H1 (cell line): ENCODE data around the gene ZNF148. TPM values are rescaled to one million over a fixed set of nuclear protein-coding genes. Genes with fewer than 3 reads are reported as not detected.

Source experiments
- CTCF ChIA-PET: fragments of 300-600 bp; sonication (Branson Sonifier 250); formaldehyde crosslinking; loops from one replicate; lab custom pipeline; 2021; ENCODE audit not compliant: partially characterized antibody; lab: Charles Lee
- POLR2A ChIA-PET: fragments of 300-600 bp; sonication (Branson Sonifier 250); formaldehyde crosslinking; loops from one replicate; lab custom pipeline; 2021; ENCODE audit warnings: inconsistent platforms; ENCODE audit not compliant: partially characterized antibody; lab: Charles Lee
- DNase-seq, 2 experiments: peaks; one replicate each; pipeline versions ENCODE4 v3.0.0 to v3.0.0-alpha.2; 2010 to 2022; ENCODE audit warnings: low spot score in 2 of 2, low read depth in 1 of 2, mixed read lengths in 1 of 2
- FAIRE-seq: peaks from 2 replicates; lab custom pipeline; 2011; peaks lifted over from hg19 to GRCh38; lab: Jason Lieb, UNC
- H2AFZ ChIP-seq: 2 replicates; pipeline ENCODE4 v1.8.1; 2012; ENCODE audit warnings: low read length, inconsistent platforms
- H2AK5ac ChIP-seq: 2 replicates; pipeline ENCODE4 v1.6.1; 2013; ENCODE audit warnings: low read depth, low read length
- H2BK120ac ChIP-seq: replicated peaks from 2 replicates; pipeline ENCODE3; 2013; ENCODE audit warnings: low read depth, low read length, inconsistent platforms
- H2BK12ac ChIP-seq: 2 replicates; pipeline ENCODE4 v1.6.1; 2013; ENCODE audit warnings: low read depth, low read length
- H2BK15ac ChIP-seq: 2 replicates; pipeline ENCODE4 v1.6.1; 2013; ENCODE audit warnings: low read length
- H2BK20ac ChIP-seq: 2 replicates; pipeline ENCODE4 v1.6.1; 2013; ENCODE audit warnings: low read length
- H2BK5ac ChIP-seq: 2 replicates; pipeline ENCODE4 v1.6.1; 2013; ENCODE audit warnings: low read depth, low read length
- H3K14ac ChIP-seq: 2 replicates; pipeline ENCODE4 v1.6.1; 2013; ENCODE audit warnings: inconsistent platforms; ENCODE audit not compliant: insufficient read length
- H3K18ac ChIP-seq: 2 replicates; pipeline ENCODE4 v1.6.1; 2013; ENCODE audit warnings: low read length; ENCODE audit errors: extremely low read depth
- H3K23ac ChIP-seq: 2 replicates; pipeline ENCODE4 v1.6.1; 2013; ENCODE audit warnings: inconsistent platforms; ENCODE audit not compliant: insufficient read length
- H3K23me2 ChIP-seq: 2 replicates; pipeline ENCODE4 v1.6.1; 2013; ENCODE audit warnings: low read depth, low read length
- H3K27ac ChIP-seq: 2 replicates; pipeline ENCODE4 v1.6.1; 2011; ENCODE audit warnings: low read depth, low read length, inconsistent platforms
- H3K27me3 ChIP-seq, 4 experiments: replicated peaks in 1 of 4; 1 replicate in 1 of 4; 2 replicates in 3 of 4; pipeline versions ENCODE4 v1.6.1 to v1.8.1; 2011 to 2013; ENCODE audit warnings: low read length in 3 of 4, mild to moderate bottlenecking in 3 of 4, inconsistent platforms in 2 of 4, mixed read lengths in 2 of 4, moderate library complexity in 1 of 4; ENCODE audit not compliant: control insufficient read depth in 3 of 4, insufficient read depth in 3 of 4; ENCODE audit errors: extremely low read depth in 1 of 4
- H3K36me3 ChIP-seq, 4 experiments: 2 replicates each; pipeline versions ENCODE4 v1.6.1 to v1.8.1; 2011 to 2013; ENCODE audit warnings: mild to moderate bottlenecking in 4 of 4, low read length in 3 of 4, moderate library complexity in 2 of 4, control low read depth in 1 of 4, inconsistent platforms in 1 of 4; ENCODE audit not compliant: insufficient read depth in 4 of 4, control insufficient read depth in 2 of 4
- H3K4ac ChIP-seq: replicated peaks from 2 replicates; pipeline ENCODE3; 2013; ENCODE audit warnings: low read length, low read depth, mixed read lengths, inconsistent platforms; ENCODE audit not compliant: insufficient read length
- H3K4me1 ChIP-seq, 4 experiments: replicated peaks in 1 of 4; 1 replicate in 1 of 4; 2 replicates in 3 of 4; pipeline versions ENCODE4 v1.6.1 to v1.8.1; 2011 to 2013; ENCODE audit warnings: low read length in 3 of 4, inconsistent platforms in 2 of 4, mixed read lengths in 1 of 4; ENCODE audit not compliant: insufficient read depth in 4 of 4, control insufficient read depth in 3 of 4
- H3K4me2 ChIP-seq, 2 experiments: 2 replicates each; pipeline versions ENCODE4 v1.6.1 to v1.8.1; 2011 to 2013; ENCODE audit warnings: low read depth in 2 of 2, low read length in 2 of 2, control low read depth in 1 of 2, inconsistent platforms in 1 of 2, mild to moderate bottlenecking in 1 of 2; ENCODE audit not compliant: insufficient read depth in 1 of 2
- H3K4me3 ChIP-seq, 4 experiments: fragments of 200-600, 300-600 bp in 1 of 4; sonication (generic), shearing (Covaris generic), sonication (Bioruptor Twin) in 1 of 4; 2 replicates each; pipeline versions ENCODE4 v1.5.1 to v1.8.1; 2011 to 2016; ENCODE audit warnings: low read length in 4 of 4, low read depth in 3 of 4, control low read depth in 2 of 4, inconsistent platforms in 2 of 4, mild to moderate bottlenecking in 2 of 4, mixed read lengths in 1 of 4, moderate library complexity in 1 of 4; ENCODE audit not compliant: insufficient read depth in 2 of 4; ENCODE audit errors: extremely low read depth in 1 of 4
- H3K56ac ChIP-seq: replicated peaks from 2 replicates; pipeline ENCODE3; 2013; ENCODE audit warnings: low read depth, mild to moderate bottlenecking, mixed read lengths, low read length, inconsistent platforms; ENCODE audit not compliant: insufficient read length
- H3K79me1 ChIP-seq: 2 replicates; pipeline ENCODE4 v1.6.1; 2013; ENCODE audit warnings: low read depth, low read length, control low read depth
- H3K79me2 ChIP-seq, 2 experiments: 2 replicates each; pipeline versions ENCODE4 v1.6.1 to v1.8.1; 2012 to 2013; ENCODE audit warnings: low read length in 2 of 2, mild to moderate bottlenecking in 2 of 2, inconsistent platforms in 1 of 2; ENCODE audit not compliant: insufficient read depth in 2 of 2, control insufficient read depth in 1 of 2
- H3K9ac ChIP-seq, 4 experiments: replicated peaks in 1 of 4; 1 replicate in 1 of 4; 2 replicates in 3 of 4; pipeline versions ENCODE4 v1.6.1 to v1.8.1; 2011 to 2013; ENCODE audit warnings: low read depth in 3 of 4, low read length in 3 of 4, control low read depth in 2 of 4, mild to moderate bottlenecking in 2 of 4, moderate library complexity in 2 of 4, inconsistent platforms in 1 of 4; ENCODE audit errors: extremely low read depth in 1 of 4
- H3K9me3 ChIP-seq, 2 experiments: 2 replicates each; pipeline versions ENCODE4 v1.6.1 to v1.8.1; 2012 to 2013; ENCODE audit warnings: mild to moderate bottlenecking in 2 of 2, moderate library complexity in 2 of 2, control low read depth in 1 of 2, inconsistent platforms in 1 of 2, low read depth in 1 of 2, low read length in 1 of 2, mixed read lengths in 1 of 2; ENCODE audit not compliant: insufficient read depth in 2 of 2
- H4K20me1 ChIP-seq, 2 experiments: replicated peaks in 1 of 2; 2 replicates each; pipeline versions ENCODE3 to v1.8.1; 2011 to 2013; ENCODE audit warnings: inconsistent platforms in 2 of 2, low read length in 2 of 2, mild to moderate bottlenecking in 1 of 2; ENCODE audit not compliant: insufficient read depth in 2 of 2, control insufficient read depth in 1 of 2
- H4K5ac ChIP-seq: 2 replicates; pipeline ENCODE4 v1.6.1; 2013; ENCODE audit warnings: low read length, low read depth, mixed read lengths, inconsistent platforms; ENCODE audit not compliant: insufficient read length
- H4K8ac ChIP-seq: 2 replicates; pipeline ENCODE4 v1.8.0; 2013; ENCODE audit warnings: mild to moderate bottlenecking, moderate library complexity, low read length, inconsistent platforms; ENCODE audit not compliant: insufficient read depth; ENCODE audit errors: extremely low read depth
- H4K91ac ChIP-seq: replicated peaks from 2 replicates; pipeline ENCODE3; 2013; ENCODE audit warnings: low read length, mixed read lengths, inconsistent platforms; ENCODE audit not compliant: insufficient read length
- ASH2L ChIP-seq: fragments of 200-600, 300-600 bp; sonication (generic); IDR thresholded peaks from one replicate; pipeline ENCODE4 v1.7.1; 2017; ENCODE audit warnings: low read length
- BACH1 ChIP-seq: IDR thresholded peaks from 2 replicates; pipeline ENCODE4 v1.6.1; 2012; ENCODE audit warnings: low read length, improper control_type of control experiment
- BCL11A ChIP-seq, 2 experiments: IDR thresholded peaks; one replicate each; pipeline ENCODE4 v1.6.1; 2011; ENCODE audit warnings: low read depth in 2 of 2, low read length in 2 of 2, mild to moderate bottlenecking in 2 of 2
- CEBPB ChIP-seq: IDR thresholded peaks from 2 replicates; pipeline ENCODE4 v1.6.1; 2012; ENCODE audit warnings: low read depth, low read length
- GTF2F1 ChIP-seq: IDR thresholded peaks from 2 replicates; pipeline ENCODE4 v1.6.1; 2012; ENCODE audit warnings: low read depth, low read length, improper control_type of control experiment, borderline replicate concordance
- KDM4A ChIP-seq: IDR thresholded peaks from one replicate; pipeline ENCODE4 v1.7.1; 2012; ENCODE audit warnings: low read depth, mild to moderate bottlenecking, moderate library complexity, low read length, inconsistent platforms; ENCODE audit not compliant: severe bottlenecking
- PHF8 ChIP-seq: fragments of 200-600 bp; sonication (generic); conservative IDR thresholded peaks from 2 replicates; pipeline ENCODE4 v1.7.1; 2012; ENCODE audit warnings: low read depth, mild to moderate bottlenecking, inconsistent platforms, low read length, moderate library complexity
- RFX5 ChIP-seq: IDR thresholded peaks from 2 replicates; pipeline ENCODE4 v1.6.1; 2011; ENCODE audit warnings: low read depth, low read length, improper control_type of control experiment, borderline replicate concordance
- RNF2 ChIP-seq: fragments of 200-900, 300-1000 bp; sonication (generic); IDR thresholded peaks from 2 replicates; pipeline ENCODE4 v1.7.1; 2016; ENCODE audit warnings: borderline replicate concordance, low read depth, mild to moderate bottlenecking, antibody characterized with exemption, low read length; ENCODE audit not compliant: poor library complexity, severe bottlenecking; ENCODE audit errors: missing control alignments
- SRF ChIP-seq: IDR thresholded peaks from 2 replicates; pipeline ENCODE4 v1.6.1; 2011; ENCODE audit warnings: mild to moderate bottlenecking, low read depth, low read length, moderate library complexity
- TAF7 ChIP-seq: optimal IDR thresholded peaks from 2 replicates; pipeline ENCODE3; 2011; ENCODE audit warnings: low read depth, mild to moderate bottlenecking, inconsistent platforms, low read length, moderate library complexity, borderline replicate concordance
- WGBS, 2 experiments: shearing (Covaris generic) in 1 of 2; methylation state at CpG; one replicate each; pipeline versions ENCODE4 v1.1.6 to v1.1.7; 2013 to 2015; ENCODE audit warnings: low lambda C conversion rate in 2 of 2, mixed read lengths in 2 of 2, inconsistent platforms in 1 of 2, low coverage in 1 of 2, missing lambda C conversion rate in 1 of 2; ENCODE audit not compliant: insufficient replicate concordance in 2 of 2, insufficient coverage in 1 of 2, insufficient read length in 1 of 2; ENCODE audit errors: extremely low coverage in 1 of 2, missing lambda C conversion rate in 1 of 2; 5-methylcytosine and 5-hydroxymethylcytosine counted together
- polyA plus RNA-seq, 7 experiments: library from polyadenylated mRNA; depleted of rRNA in 3 of 7; stranded (reverse) in 5 of 7; unstranded in 2 of 7; fragments of >200 nt in 5 of 7; fragments of 200-250 nt in 2 of 7; gene quantifications; 1 replicate in 5 of 7; 2 replicates in 1 of 7; 4 replicates in 1 of 7; pipeline versions ENCODE4 v1.2.1 to v1.2.3, GENCODE V29; 2011 to 2013; ENCODE audit warnings: missing spikeins in 2 of 7, mixed read lengths in 2 of 7
- total RNA-seq: library from RNA; stranded (reverse); fragmentation: NEBNext Ultra II Directional; extraction: Animal tissue kit (Norgen Biotek cat#: 25700); gene quantifications from 2 replicates; pipeline ENCODE4 v1.2.1, GENCODE V29; 2021
- TF ChIP-seq, protein P1 (sequence below): IDR thresholded peaks from 2 replicates; pipeline ENCODE4 v1.6.1; 2012; ENCODE audit warnings: low read length, inconsistent platforms

The ZNF148 gene
- total and polyA plus RNA-seq, 2 of the 8 experiments (the other 6 are each of a cell fraction or from before 2014, with no cell fraction given) = 3.7 to 22.6 TPM

DNA sequence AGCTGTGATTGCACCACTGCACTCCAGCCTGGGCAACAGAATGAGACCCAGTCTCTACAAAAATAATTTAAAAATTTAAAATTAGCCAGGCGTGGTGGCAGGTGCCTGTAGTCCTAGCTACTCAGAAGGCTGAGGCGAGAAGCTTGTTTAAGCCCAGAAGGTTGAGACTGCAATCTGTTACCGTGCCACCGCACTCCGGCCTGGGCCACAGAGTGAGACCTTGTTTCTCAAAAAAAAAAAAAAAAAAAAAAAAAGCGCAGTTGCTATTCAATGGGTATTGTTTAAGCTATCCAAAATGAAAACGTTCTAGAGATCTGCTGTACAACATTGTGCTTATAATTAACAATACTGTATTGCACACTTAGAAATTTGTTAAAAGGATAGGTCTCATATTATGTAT is 24.0 kb downstream of the ZNF148 start:
- H4K8ac ChIP-seq = no peak overlapping the region
- H3K23me2 ChIP-seq = no peaks in the 10 kb centered on the region
- no peak for DNase-seq
- no peak for FAIRE-seq
- H2BK5ac ChIP-seq = no peak overlapping the region
- H2BK15ac ChIP-seq = no peak overlapping the region
- H3K14ac ChIP-seq = no peak overlapping the region
- H3K9me3 ChIP-seq = no peaks in the 10 kb centered on the region
- peaks cover 10% of the 10 kb centered on the region; the same call in 1 of the 2 replicates for H3K79me1 ChIP-seq
- H3K18ac ChIP-seq = no peak overlapping the region
- H2AFZ ChIP-seq = no peak overlapping the region
- WGBS, 2 experiments = 84% methylated on average over 7 of the region's 7 CpGs; no CpG with 5 or more reads in 1 of the 2 experiments
- H3K23ac ChIP-seq = no peak overlapping the region
- no peak overlapping the region for H2BK12ac ChIP-seq
- no peaks in the 10 kb centered on the region for H3K36me3 ChIP-seq
- H4K20me1 ChIP-seq = peaks cover 0 to 2% of the 10 kb centered on the region in 2 experiments
- no peak overlapping the region for H3K27ac ChIP-seq
- H2AK5ac ChIP-seq = no peak overlapping the region
- no peak overlapping the region for H2BK20ac ChIP-seq
- ChIA-PET CTCF (interaction anchor here (1.1 to 2.0 kb wide), 3 partner anchors 9 to 18 kb away, joined by 3 to 4 read pairs (median 3); no protein-coding TSS in a partner anchor), POLR2A (no interaction called here)
- H3K79me2 ChIP-seq = peaks cover 7 to 99% of the 10 kb centered on the region in 2 experiments; a peak in 3 of 4 replicates
- no peak overlapping the region for H2BK120ac ChIP-seq
- no peak overlapping the region for H3K4me2 ChIP-seq
- H4K91ac ChIP-seq = no peak overlapping the region
- H3K9ac ChIP-seq = no peak overlapping the region
- H4K5ac ChIP-seq = no peak overlapping the region
- H3K56ac ChIP-seq = no peak overlapping the region
- no peaks in the 10 kb centered on the region for H3K27me3 ChIP-seq
- no peaks in the 10 kb centered on the region for H3K4me1 ChIP-seq
- H3K4ac ChIP-seq = no peak overlapping the region
- H3K4me3 ChIP-seq = no peak overlapping the region
- TF ChIP-seq CEBPB (no peak), BACH1 (no peak), ASH2L (no peak), GTF2F1 (no peak), RNF2 (no peak), SRF (no peak), BCL11A (IDR thresholded peaks at IDR 0.05; ENCODE audit: low read depth in 2 of 2, low read length in 2 of 2) (no peak), TAF7 (no peak), RFX5 (no peak), PHF8 (no peak), KDM4A (no peak)
- TF ChIP-seq, protein P1, sequence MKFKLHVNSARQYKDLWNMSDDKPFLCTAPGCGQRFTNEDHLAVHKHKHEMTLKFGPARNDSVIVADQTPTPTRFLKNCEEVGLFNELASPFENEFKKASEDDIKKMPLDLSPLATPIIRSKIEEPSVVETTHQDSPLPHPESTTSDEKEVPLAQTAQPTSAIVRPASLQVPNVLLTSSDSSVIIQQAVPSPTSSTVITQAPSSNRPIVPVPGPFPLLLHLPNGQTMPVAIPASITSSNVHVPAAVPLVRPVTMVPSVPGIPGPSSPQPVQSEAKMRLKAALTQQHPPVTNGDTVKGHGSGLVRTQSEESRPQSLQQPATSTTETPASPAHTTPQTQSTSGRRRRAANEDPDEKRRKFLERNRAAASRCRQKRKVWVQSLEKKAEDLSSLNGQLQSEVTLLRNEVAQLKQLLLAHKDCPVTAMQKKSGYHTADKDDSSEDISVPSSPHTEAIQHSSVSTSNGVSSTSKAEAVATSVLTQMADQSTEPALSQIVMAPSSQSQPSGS = no peak
